Panc1 (cell line): ENCODE measurements around the gene TBCB. TPM values are rescaled to one million over a fixed set of nuclear protein-coding genes. Genes with fewer than 3 reads are reported as not detected.

Experiments used
- ATAC-seq: fragments of 200-7000 bp; cut with Tn5 transposase; 2 replicates; pipeline ENCODE4 v1.9.1; 2020; ENCODE audit warnings: mild to moderate bottlenecking, moderate library complexity
- BruUV-seq: library from RNA; stranded (reverse); fragments of 400-500 nt; replicated peaks from 2 replicates; lab custom pipeline; 2021; lab: Mats Ljungman, UMichigan
- CTCF ChIA-PET: fragments of 300-600 bp; sonication (Branson Sonifier 250); formaldehyde crosslinking; loops from one replicate; lab custom pipeline; 2022; ENCODE audit warnings: antibody characterized with exemption; lab: Charles Lee
- POLR2A ChIA-PET: fragments of 300-600 bp; sonication (Branson Sonifier 250); formaldehyde crosslinking; loops from one replicate; lab custom pipeline; 2022; ENCODE audit warnings: antibody characterized with exemption; lab: Charles Lee
- DNase-seq: peaks from one replicate; pipeline ENCODE4 v3.0.0-alpha.2; 2010; ENCODE audit warnings: low read depth, low spot score
- H3K27ac ChIP-seq: 2 replicates; pipeline ENCODE4 v1.5.1; 2011; ENCODE audit warnings: mild to moderate bottlenecking, low read length, inconsistent platforms
- H3K27me3 ChIP-seq: fragments of 200-500 bp; sonication (Bioruptor generic); 2 replicates; pipeline ENCODE4 v1.6.0; 2014; ENCODE audit warnings: low read length, inconsistent platforms; ENCODE audit not compliant: control insufficient read depth, insufficient read depth
- H3K36me3 ChIP-seq: fragments of 200-500 bp; sonication (Bioruptor generic); 2 replicates; pipeline ENCODE4 v1.5.1; 2014; ENCODE audit warnings: inconsistent platforms, mild to moderate bottlenecking, low read length, moderate library complexity; ENCODE audit not compliant: control insufficient read depth, insufficient read depth
- H3K4me1 ChIP-seq: 2 replicates; pipeline ENCODE4 v1.5.1; 2011; ENCODE audit warnings: inconsistent platforms, mild to moderate bottlenecking, low read length, moderate library complexity; ENCODE audit not compliant: control insufficient read depth, insufficient read depth
- H3K4me3 ChIP-seq, 2 experiments: 2 replicates each; pipeline ENCODE4 v1.5.1; 2011 to 2012; ENCODE audit warnings: low read depth in 2 of 2, low read length in 2 of 2, mild to moderate bottlenecking in 2 of 2, inconsistent platforms in 1 of 2, moderate library complexity in 1 of 2
- H3K9me3 ChIP-seq: fragments of 200-500 bp; sonication (Bioruptor generic); 2 replicates; pipeline ENCODE4 v1.5.1; 2014; ENCODE audit warnings: low read depth, mild to moderate bottlenecking, inconsistent platforms, low read length, moderate library complexity; ENCODE audit not compliant: control insufficient read depth, insufficient read depth
- CTCF ChIP-seq: fragments of 450-650 bp; IDR thresholded peaks from 2 replicates; pipeline ENCODE4 v1.5.1; 2017; ENCODE audit warnings: mild to moderate bottlenecking
- POLR2AphosphoS5 ChIP-seq: IDR thresholded peaks from 2 replicates; pipeline ENCODE4 v1.6.1; 2012; ENCODE audit warnings: mild to moderate bottlenecking, low read depth, low read length, moderate library complexity
- REST ChIP-seq, 2 experiments: IDR thresholded peaks; 2 replicates each; pipeline ENCODE4 v1.6.1; 2011 to 2012; ENCODE audit warnings: low read depth in 2 of 2, control low read depth in 1 of 2, low read length in 1 of 2, mild to moderate bottlenecking in 1 of 2, moderate library complexity in 1 of 2; ENCODE audit not compliant: insufficient read depth in 1 of 2
- SIN3A ChIP-seq: IDR thresholded peaks from 2 replicates; pipeline ENCODE4 v1.6.1; 2012; ENCODE audit warnings: low read depth, mild to moderate bottlenecking, low read length, moderate library complexity, borderline replicate concordance; ENCODE audit not compliant: insufficient read depth
- TCF7L2 ChIP-seq: IDR thresholded peaks from 2 replicates; pipeline ENCODE4 v1.6.1; 2011; ENCODE audit warnings: mild to moderate bottlenecking, low read depth, low read length, inconsistent platforms
- in situ Hi-C: cut with HindIII; loops from 2 replicates; pipeline ENCODE4 v1.10.0; 2016; ENCODE audit warnings: low sequenced_read_pairs, low pct_unique_long_range_greater_than_20kb
- intact Hi-C: fragments of 100-400 bp; cut with micrococcal nuclease; formaldehyde crosslinking; loops from one replicate; pipeline ENCODE4 v1.10.0; 2022; ENCODE audit not compliant: unreplicated experiment
- total RNA-seq: library from RNA; stranded (reverse); gene quantifications from one replicate; pipeline ENCODE4 v1.2.1, GENCODE V29; 2021; ENCODE audit not compliant: unreplicated experiment

The TBCB gene
- total RNA-seq, 1 experiment from 2014 or later = 496 TPM

- H3K36me3 ChIP-seq = peaks cover 13% of the 10 kb centered on the region
- no peaks in the 10 kb centered on the region for H3K9me3 ChIP-seq
- no peak for DNase-seq
- intact Hi-C loops = no loop called here
- no TSS peak for BruUV-seq
- no peak overlapping the region for H3K27ac ChIP-seq
- TF ChIP-seq CTCF (no peak), TCF7L2 (no peak), POLR2AphosphoS5 (no peak), REST (IDR thresholded peaks at IDR 0.05; ENCODE audit: insufficient read depth in 1 of 2, low read depth in 2 of 2, low read length in 1 of 2) (no peak), SIN3A (no peak)
- ChIA-PET CTCF (no interaction called here), POLR2A (no interaction called here)
- H3K4me1 ChIP-seq = no peaks in the 10 kb centered on the region
- no peak overlapping the region for H3K4me3 ChIP-seq
- in situ Hi-C loops = no loop called here
- no peak for ATAC-seq
- H3K27me3 ChIP-seq = no peaks in the 10 kb centered on the region
Measured at GRCh38 chr19:36079389-36079945, 35.8 kb upstream of the TBCB start.

GRCh38 chr19:36081385-36081784 is 33.9 kb upstream of the TBCB start:
- BruUV-seq = no TSS peak

More at GRCh38 chr19:36081385-36081784, 33.9 kb upstream of the TBCB start:
- Histone ChIP-seq H3K4me1 (no peaks in the 10 kb centered on the region), H3K9me3 (no peaks in the 10 kb centered on the region), H3K27ac (no peak overlapping the region), H3K36me3 (peaks cover 5% of the 10 kb centered on the region), H3K27me3 (no peaks in the 10 kb centered on the region), H3K4me3 (no peak overlapping the region)
- DNase-seq = no peak
- ChIA-PET POLR2A (no interaction called here), CTCF (no interaction called here)
- no peak for TF ChIP-seq CTCF
- TF ChIP-seq REST (IDR thresholded peaks at IDR 0.05; ENCODE audit: insufficient read depth in 1 of 2, low read depth in 2 of 2, low read length in 1 of 2) = no peak
- TF ChIP-seq POLR2AphosphoS5 = no peak
- TF ChIP-seq TCF7L2 = no peak
- TF ChIP-seq SIN3A = no peak
- in situ Hi-C loops (no loop called here), intact Hi-C loops (no loop called here)
- no peak for ATAC-seq
